Retinal pigment epithelial cell (primary cell): ENCODE measurements around the gene CHRM3.

Experiments
- DNase-seq: peaks from one replicate; pipeline ENCODE4 v3.0.0-alpha.2; 2010; ENCODE audit warnings: low read depth
- H3K4me3 ChIP-seq: 2 replicates; pipeline ENCODE4 v1.5.1; 2011; ENCODE audit warnings: mild to moderate bottlenecking, low read length, control low read depth, moderate library complexity
- CTCF ChIP-seq: conservative IDR thresholded peaks from 2 replicates; pipeline ENCODE4 v1.5.1; 2011; ENCODE audit warnings: low read depth, low read length, control low read depth, inconsistent platforms

Gene CHRM3

GRCh38 chr1:239394107-239394506 is 7.7 kb downstream of the CHRM3 start:
- no peak for DNase-seq
- no peak overlapping the region for H3K4me3 ChIP-seq
- TF ChIP-seq CTCF, result no peak

GRCh38 chr1:239413916-239414315 is 27.5 kb downstream of the CHRM3 start:
- DNase-seq, result no peak
- TF ChIP-seq CTCF, result no peak
- no peak overlapping the region for H3K4me3 ChIP-seq

GRCh38 chr1:239417221-239417620 is 30.9 kb downstream of the CHRM3 start:
- no peak for TF ChIP-seq CTCF
- DNase-seq, result no peak
- no peak overlapping the region for H3K4me3 ChIP-seq

GRCh38 chr1:239417986-239418640 is 31.7 kb downstream of the CHRM3 start:
- H3K4me3 ChIP-seq, result no peak overlapping the region
- TF ChIP-seq CTCF, result no peak
- DNase-seq, result no peak

- no peak for TF ChIP-seq CTCF
- no peak overlapping the region for H3K4me3 ChIP-seq
- DNase-seq, result no peak
Measured at GRCh38 chr1:239418681-239419080, 32.3 kb downstream of the CHRM3 start.

GRCh38 chr1:239421811-239422210 is 35.4 kb downstream of the CHRM3 start:
- no peak for TF ChIP-seq CTCF
- no peak for DNase-seq
- no peak overlapping the region for H3K4me3 ChIP-seq

GRCh38 chr1:239422818-239423217 is 36.5 kb downstream of the CHRM3 start:
- no peak overlapping the region for H3K4me3 ChIP-seq
- no peak for TF ChIP-seq CTCF
- no peak for DNase-seq
